Measurements from ENCODE around the gene RASL10B.
"Not testable (repeated sequence)": the region's sequence is repeated elsewhere in the genome, so short reads cannot be mapped to it uniquely, and the experiment has no call there.

RASL10B gene

GRCh38 chr17:35731239-35731916 lies at the start of gene RASL10B:
Gene RASL10B (plus strand): TSS chr17:35731639. CDS start chr17:35735185, 3,546 bp downstream.
- DNase-seq: peak; percentile 39

- DNase-seq: no peak
Observed at GRCh38 chr17:35683591-35683990, 47.8 kb upstream of the RASL10B start.

GRCh38 chr17:35684055-35684802 lies 47.2 kb upstream of the RASL10B start:
- DNase-seq: peak; percentile 28

GRCh38 chr17:35692512-35693210 lies 38.8 kb upstream of the RASL10B start:
- no peak for DNase-seq

- DNase-seq: no peak
Observed at GRCh38 chr17:35693662-35694061, 37.8 kb upstream of the RASL10B start.

GRCh38 chr17:35694906-35695305 lies 36.5 kb upstream of the RASL10B start:
- DNase-seq: no peak

- no peak for DNase-seq
Observed at GRCh38 chr17:35695613-35696012, 35.8 kb upstream of the RASL10B start.

GRCh38 chr17:35698800-35699199 lies 32.6 kb upstream of the RASL10B start:
- DNase-seq: no peak

- DNase-seq: peak; percentile 13
Observed at GRCh38 chr17:35700150-35700549, 31.3 kb upstream of the RASL10B start.

GRCh38 chr17:35701491-35701890 lies 29.9 kb upstream of the RASL10B start:
- DNase-seq: no peak

GRCh38 chr17:35703308-35703707 lies 28.1 kb upstream of the RASL10B start:
- not testable (repeated sequence) for DNase-seq

GRCh38 chr17:35705230-35705629 lies 26.2 kb upstream of the RASL10B start:
- DNase-seq: no peak

GRCh38 chr17:35705705-35706104 lies 25.7 kb upstream of the RASL10B start:
- no peak for DNase-seq

GRCh38 chr17:35708149-35708548 lies 23.3 kb upstream of the RASL10B start:
- no peak for DNase-seq

GRCh38 chr17:35708951-35709350 lies 22.5 kb upstream of the RASL10B start:
- DNase-seq: no peak

GRCh38 chr17:35709874-35710273 lies 21.6 kb upstream of the RASL10B start:
- DNase-seq: no peak

- DNase-seq: no peak
Observed at GRCh38 chr17:35710950-35711349, 20.5 kb upstream of the RASL10B start.

GRCh38 chr17:35713069-35713728 lies 18.2 kb upstream of the RASL10B start:
- peak; percentile 66 for DNase-seq

GRCh38 chr17:35714988-35715387 lies 16.5 kb upstream of the RASL10B start:
- no peak for DNase-seq

- DNase-seq: no peak
Observed at GRCh38 chr17:35715416-35715815, 16.0 kb upstream of the RASL10B start.

GRCh38 chr17:35716173-35716572 lies 15.3 kb upstream of the RASL10B start:
- DNase-seq: no peak

- DNase-seq: peak; percentile 11
Observed at GRCh38 chr17:35716897-35717465, 14.5 kb upstream of the RASL10B start.

GRCh38 chr17:35717475-35717874 lies 14.0 kb upstream of the RASL10B start:
- no peak for DNase-seq

Data from HCEC 1CT (cell line).